GM19455 (cell line): Measurements from ENCODE around the gene TTC33.
A peak's percentile ranks its signal among the peaks of the same experiment; 100 is the strongest.
"Not testable (repeated sequence)": the region's sequence is repeated elsewhere in the genome, so short reads cannot be mapped to it uniquely, and the experiment has no call there.

Source experiments
- ATAC-seq: cut with Tn5 transposase; IDR thresholded peaks from one replicate; pipeline ENCODE4 v1.9.1; 2021; ENCODE audit not compliant: unreplicated experiment

Gene TTC33, protein sequence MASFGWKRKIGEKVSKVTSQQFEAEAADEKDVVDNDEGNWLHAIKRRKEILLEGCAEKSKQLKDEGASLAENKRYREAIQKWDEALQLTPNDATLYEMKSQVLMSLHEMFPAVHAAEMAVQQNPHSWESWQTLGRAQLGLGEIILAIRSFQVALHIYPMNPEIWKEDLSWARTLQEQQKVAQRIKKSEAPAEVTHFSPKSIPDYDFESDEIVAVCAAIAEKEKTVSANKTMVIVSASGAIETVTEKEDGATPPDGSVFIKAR

DNA sequence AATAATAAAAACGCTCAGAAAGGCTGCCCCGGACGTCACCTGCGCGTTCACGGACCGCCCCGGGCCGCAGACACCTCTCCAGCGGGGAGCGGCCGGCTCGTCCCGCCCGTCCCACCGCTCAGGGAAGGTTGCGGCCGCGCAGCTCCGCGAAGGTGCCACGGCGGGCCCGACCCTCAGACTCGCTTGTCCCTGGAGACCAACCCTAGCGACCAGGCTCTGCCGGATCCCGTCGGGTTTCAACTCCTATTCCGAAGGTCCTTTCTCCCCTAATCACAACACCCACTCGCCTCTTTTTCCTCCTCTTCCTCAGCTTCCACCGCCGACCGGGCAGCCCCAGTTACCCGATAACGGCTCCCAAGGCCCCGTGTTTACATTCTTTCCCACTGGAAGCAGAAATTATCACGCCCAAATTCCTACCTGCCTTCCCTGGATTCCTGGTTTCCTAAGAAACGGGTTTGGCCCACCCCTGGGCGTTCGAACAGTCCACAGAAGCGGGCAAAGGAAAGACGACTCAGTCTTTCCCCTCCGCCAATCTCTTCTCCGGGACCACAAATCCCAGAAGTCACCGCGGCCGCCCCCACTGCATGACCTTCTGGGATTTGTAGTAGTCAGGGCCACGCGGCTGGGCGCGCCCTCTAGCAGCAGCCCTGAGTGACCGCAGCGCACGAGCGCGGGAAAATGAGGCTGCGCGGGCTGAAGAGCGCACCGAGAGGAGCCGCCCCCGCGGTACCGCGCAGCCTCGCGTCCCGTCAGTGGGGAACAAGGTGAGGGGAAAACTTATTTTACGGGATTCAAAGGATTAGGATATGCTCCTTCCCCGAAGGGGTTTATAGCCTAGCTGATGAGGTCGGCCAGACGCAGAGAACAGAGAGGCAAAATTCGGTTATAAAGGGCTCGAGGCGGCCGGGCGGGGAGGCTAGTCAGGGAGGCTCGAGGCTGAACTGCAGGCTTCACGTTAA is at the start of gene TTC33:
TTC33 (minus strand) TSS at position 555 of the 959 bp plus-strand sequence. CDS start 8,943 bp downstream, outside the sequence.
- peak; percentile 83 for ATAC-seq

DNA sequence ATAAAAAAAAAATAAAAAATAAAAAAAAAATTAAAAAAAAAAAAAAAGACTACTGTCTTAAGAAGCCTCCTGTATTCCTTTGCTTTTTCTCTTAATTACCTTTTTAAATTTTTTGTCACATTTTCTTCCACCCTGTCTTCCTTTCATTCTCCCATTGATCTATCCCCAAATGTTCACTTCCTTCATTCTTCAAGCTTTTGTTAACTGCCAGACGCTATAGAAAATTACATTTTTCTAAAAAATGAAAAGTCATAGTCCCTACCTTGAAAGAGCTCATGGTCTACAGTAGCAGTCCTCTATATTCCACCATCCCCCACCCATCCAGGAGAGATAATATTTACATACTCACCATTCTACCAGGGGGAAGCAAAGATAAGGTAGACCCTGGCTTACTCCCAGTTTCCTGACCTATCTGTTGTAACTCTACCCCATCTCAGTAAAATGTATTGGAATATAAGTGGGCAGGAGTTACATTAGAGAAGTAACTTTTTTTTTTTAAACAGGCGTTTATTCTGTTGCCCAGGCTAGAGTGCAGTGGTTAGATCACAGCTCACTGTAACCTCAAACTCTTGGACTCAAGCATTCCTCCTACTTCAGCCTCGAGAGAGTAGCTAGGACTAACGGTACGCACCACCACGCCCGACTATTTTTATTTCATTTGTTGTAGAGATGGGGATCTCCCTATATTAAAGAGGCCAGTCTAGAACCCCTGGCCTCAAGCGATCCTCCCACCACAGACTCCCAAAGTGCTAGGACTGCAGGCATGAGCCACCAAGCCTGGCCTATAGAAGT is 46.2 kb upstream of the TTC33 start:
- no peak for ATAC-seq

DNA sequence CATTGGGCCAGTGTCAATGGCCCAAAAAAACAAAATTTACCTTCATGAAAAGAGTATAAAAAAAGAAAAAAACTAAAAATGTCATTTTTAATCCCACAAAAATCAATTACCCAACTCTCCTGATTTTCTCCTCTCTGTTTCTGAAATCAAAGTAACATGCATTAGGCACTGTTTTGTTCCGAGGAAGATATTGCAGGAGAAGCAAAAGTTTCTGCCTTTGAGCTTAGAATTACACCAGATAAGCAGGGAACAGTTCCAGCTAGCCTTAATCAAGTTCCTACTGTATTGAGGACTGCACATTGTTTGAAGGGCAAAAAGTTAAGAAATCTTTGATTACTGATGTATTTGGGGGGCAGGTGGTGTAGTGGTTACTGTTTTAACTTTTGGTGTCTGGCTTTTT is 43.5 kb upstream of the TTC33 start:
- ATAC-seq = no peak

DNA sequence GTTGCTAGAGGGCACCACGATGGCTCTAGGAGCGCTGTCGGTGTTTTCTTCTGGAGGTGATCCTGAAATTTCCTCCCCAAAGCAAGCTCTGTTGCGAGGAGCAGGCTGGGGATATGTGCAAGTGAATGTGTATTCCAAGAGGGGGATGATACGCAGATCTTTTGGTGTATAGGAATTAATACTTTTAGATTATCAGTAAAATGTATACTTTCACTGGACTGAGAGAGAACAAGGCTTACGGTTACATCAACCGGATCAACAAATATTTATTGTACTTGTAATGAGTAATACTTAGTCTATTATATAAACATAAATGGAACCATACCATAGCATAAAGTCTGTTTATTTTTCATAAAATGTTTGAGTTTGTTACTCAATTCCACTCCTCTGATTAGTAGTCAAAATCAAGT is 43.0 kb upstream of the TTC33 start:
- ATAC-seq = no peak

DNA sequence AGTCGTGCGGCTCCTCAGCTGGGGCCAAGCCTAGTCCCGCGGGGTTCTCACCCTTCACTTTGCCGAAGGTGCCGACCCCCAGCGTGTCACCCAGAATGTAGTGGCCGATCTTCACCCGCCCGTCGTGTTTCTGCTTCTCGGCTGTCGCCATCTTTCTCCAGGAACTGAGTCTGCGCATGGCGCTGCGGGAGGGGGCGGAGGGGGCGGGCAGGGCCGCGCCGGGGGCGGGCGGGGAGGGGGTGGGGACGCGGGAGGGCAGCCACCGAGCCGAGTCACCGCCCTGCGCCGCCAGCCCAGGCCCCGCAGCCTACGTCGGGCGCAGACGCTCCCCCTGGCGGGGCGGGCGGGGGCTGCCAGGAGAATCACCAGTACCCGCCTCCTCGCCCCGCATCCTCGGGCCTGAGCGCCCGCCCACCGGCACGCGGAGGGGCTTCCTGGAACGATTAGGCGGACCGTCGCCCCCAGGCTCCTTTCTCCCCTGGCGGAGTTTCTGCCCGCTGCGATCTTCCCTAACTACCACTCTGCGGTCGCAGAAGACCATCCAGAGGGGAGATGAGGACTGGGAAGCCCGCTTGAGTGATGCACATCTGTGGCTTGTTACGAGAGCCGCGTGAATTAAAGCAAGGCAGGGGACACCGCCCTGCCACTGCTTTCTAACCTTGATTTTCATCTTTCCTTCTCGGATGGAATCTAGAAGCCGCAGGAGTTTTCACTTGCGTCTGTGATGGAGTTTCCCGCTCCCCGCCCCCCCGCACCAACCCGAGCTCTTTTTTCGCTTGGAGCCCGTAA is 42.4 kb upstream of the TTC33 start, which contains the start of gene PRKAA1:
PRKAA1 (minus strand) TSS at position 363 of the 789 bp plus-strand sequence; CDS start at position 178, 185 bp downstream.
- ATAC-seq = peak; percentile 97

DNA sequence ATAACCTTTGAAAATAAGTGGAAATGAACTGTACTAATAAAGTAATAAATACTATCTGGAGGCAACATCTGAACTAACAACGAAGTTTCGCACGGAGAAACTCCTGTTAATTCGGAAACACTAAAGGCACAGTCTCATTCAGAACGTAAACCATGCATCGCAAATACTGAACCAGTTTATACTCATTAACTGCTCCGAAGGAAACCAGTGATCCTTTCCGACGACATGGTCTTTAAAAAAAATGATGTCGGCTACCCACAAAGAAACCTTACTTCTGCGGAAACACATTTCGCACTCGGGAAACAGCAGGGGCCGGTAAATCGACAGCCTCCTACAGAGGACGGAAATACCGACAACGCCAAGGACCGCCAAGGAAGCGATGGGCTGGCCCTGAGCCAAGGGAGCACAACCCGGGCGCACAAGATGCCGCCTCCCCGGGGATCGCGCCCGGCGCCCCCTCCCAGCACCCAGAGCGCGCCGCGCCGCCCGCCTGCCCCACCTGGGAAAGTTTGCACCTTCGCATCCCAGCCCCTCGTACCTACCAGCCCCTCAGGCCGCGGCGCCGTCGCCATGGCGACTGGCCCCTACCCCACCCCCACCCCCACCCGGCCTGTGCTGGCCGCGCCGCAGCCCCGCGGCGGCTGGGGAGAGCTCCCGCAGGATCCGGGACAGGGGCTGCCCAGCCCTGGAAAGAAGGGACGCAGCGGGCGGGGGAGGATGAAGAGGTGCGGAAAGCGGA is 41.7 kb upstream of the TTC33 start:
- peak; percentile 41 for ATAC-seq

DNA sequence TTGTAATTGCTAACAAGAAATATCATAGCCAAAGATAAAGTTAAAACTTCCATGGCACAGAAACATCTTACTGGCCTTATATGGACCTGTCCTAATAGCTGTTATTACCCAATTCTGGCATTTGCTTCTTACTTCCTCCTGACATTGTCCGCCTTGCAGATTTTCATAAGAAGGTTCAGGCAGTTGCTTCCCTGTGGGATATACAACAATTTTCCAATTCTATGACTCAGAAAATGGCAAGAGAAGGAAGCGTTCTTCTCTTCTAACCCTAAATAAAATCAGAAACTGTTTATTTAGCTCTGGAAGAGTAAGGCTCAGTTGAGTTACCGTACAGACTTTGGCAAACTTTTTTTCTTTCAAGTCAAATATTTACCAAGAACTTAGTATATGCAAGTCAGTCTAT is 40.7 kb upstream of the TTC33 start:
- ATAC-seq = no peak

- ATAC-seq = not testable (repeated sequence)
Observed at GRCh38 chr5:40794877-40795276, 39.1 kb upstream of the TTC33 start.

DNA sequence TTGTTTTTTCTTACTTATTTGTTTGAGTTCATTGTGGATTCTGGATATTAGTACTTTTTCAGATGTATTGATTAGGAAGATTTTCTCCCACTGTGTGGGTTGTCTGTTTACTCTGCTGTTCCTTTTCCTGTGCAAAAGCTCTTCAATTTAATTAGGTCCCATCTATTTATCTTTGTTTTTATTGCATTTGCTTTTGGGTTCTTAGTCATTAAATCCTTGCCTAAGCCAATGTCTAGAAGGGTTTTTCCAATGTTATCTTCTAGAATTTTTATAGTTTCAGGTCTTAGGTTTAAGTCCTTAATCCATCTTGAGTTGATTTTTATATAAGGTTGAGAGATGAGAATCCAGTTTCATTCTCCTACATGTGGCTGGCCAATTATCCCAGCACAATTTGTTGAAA is 38.6 kb upstream of the TTC33 start:
- ATAC-seq = not testable (repeated sequence)

DNA sequence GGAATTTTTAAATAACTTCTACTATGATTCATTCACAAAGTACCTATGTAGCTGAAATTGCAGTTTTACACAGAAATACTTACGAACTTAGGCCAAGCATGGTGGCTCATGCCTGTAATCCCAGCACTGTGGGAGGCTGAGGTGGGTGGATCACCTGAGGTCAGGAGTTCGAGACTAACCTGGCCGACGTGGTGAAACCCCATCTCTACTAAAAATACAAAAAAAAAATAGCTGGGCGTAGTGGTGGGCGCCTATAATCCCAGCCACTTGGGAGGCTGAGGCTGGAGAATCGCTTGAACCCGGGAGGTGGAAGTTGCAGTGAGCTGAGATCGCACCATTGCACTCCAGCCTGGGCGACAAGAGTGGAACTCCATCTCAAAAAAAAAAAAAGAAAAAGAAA is 36.9 kb upstream of the TTC33 start:
- ATAC-seq = not testable (repeated sequence)

DNA sequence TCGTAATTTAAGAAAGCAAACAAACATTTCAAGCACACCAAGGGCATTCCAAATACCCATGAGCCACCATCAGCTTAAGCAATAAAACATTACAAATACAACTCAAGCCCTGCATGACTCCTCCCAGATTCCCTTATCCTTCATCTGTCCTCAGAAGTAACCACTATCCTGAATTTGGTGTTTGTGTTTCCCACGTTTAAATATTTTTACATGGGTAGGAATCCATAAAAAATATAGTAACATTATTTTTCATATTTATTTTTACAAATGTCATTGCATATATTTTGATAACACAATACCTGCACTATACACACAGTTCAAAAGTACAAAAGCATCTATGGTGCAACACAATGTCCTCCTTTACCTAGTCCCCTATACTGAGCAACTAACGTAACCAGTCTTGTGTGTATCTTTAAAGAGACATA is 36.0 kb upstream of the TTC33 start:
- ATAC-seq = no peak

DNA sequence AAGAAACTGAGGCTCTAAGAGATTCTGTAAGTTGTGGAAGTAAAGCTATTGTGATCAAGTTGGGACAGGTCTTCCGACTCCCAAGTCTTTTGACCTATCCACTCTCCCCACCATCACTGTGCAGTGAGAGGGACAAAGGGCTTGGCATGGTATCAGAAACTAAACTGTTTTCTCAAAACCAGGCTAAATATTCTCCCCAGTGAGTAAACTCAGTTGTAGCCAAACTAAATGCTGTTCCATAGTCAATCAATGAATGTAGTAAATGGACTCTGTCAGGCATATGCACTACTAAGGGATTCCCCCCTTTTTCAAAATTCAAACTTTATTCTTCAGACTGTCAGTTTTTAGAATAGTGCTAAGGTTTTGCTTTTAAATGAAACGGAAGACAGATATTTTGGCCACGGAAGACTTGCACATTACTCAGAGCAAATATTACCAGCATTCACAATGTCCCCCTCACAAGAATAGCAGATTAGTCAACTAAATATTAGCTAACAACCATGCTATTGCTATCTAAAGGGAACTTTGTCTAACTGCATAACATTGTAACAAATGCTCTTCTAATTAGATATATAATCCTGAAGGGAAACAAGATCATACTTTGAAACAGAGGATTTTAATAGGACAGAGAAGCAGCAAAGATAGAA is 35.3 kb upstream of the TTC33 start:
- no peak for ATAC-seq

DNA sequence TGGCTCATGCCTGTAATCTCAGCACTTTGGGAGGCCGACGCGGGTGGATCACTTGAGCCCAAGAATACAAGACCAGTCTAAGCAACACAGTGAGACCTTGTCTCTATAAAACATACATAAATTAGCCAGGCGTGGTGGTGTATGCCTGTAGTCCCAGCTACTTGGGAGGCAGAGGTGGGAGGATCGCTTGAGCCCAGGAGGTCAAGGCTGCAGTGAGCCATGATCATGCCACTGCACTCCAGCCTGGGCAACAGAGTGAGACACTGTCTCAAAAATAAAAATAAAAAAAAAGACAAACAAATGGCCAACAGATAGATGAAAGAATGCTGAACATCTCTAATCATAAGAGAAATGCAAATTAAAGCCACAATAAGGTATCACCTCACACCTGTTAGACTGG is 33.2 kb upstream of the TTC33 start:
- ATAC-seq = not testable (repeated sequence)

- ATAC-seq = no peak
Observed at GRCh38 chr5:40787986-40788385, 32.2 kb upstream of the TTC33 start.

DNA sequence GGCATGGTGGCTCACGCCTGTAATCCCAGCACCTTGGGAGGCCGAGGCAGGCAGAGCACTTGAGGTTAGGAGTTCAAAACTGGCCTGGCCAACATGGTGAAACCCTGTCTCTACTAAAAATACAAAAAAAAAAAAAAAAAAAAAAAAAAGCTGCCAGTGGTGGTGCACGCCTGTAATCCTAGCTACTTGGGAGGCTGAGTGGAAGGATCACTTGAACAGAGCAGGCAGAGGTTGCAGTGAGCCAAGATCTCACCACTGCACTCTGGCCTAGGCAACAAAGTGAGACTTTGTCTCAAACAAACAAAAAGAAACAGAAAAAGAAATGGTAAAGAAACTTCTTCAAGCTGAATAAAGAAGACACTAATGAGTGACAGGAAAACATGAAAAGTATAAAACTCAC is 30.9 kb upstream of the TTC33 start:
- ATAC-seq = not testable (repeated sequence)

DNA sequence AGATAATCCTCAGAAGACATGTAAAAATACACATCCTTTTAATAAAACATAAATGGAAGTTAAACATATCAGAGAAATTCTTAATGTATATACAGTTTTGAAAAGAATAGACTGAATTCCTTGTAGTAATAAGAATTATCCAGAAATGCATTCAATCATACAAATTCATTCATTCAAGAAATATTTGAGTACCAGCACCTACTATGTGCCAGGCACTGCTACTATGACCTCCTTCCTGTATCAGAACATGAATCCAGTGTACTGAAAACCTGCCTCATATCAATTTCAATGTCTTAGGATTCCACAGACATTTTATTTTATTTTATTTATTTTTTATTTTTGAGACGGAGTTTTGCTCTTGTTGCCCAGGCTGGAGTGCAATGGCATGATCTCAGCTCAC is 29.2 kb upstream of the TTC33 start:
- no peak for ATAC-seq

DNA sequence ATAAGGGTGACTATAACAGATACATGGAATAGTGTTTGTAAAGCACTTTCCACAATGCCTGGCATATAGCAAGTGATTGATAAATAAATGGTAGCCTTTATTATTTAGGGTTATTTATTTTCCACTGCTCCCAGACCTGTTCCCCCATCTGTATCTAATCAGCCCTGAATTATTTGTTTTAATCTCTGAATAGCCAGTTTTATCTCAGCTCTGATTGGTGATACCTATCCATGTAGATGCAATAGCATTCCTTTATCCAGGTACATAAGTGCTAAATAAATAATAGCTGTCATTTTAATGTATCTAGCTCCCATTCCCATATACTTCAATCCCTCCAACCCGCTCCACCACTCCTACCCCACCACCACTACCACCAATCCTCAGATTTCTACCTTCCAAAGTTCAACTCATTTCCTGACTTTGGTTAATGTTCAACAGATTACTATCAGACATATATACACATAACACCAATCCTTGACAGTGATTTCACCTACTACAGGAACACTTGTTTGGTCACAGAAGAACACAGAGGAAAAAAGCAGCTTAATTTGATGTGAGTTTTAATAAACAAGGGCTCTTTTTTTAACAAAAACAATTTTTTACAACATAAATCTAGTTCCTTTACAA is 28.4 kb upstream of the TTC33 start:
- ATAC-seq = no peak

DNA sequence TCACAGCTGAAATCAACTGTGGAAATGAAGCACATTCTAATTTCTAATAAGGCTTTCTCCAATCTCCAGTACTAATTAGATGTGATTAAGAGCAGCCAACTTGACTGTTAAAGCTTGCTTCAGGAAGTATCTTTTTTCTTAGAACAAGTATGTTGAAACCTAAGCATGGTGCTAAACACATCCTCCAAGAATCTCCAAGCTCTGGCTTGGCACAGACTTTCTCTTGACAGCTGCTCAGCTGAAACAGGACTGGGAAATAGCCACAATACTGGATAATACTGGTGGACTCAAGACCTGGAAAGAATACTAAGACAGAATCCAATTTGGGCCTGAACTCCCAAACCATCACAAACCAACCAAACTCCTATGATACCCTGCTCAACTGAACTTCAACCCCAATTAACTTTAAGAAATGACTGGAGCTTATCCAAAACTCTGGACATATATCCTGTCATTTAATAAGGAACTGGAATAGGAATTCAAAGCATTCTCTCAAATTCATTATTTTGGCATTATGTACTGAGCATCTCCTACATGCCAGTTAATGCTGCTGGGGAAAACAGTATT is 26.2 kb upstream of the TTC33 start:
- no peak for ATAC-seq
